Measurements from ENCODE around the gene STK11. TPM values are rescaled to one million over a fixed set of nuclear protein-coding genes. Genes with fewer than 3 reads are reported as not detected.

Gene STK11
- total RNA-seq, 2 donors from 2014 or later, result 60.2 to 70.0 TPM

GRCh38 chr19:1238369-1239303 is 33.1 kb downstream of the STK11 start:
- ATAC-seq (ENCODE audit: insufficient number of reproducible peaks, low FRiP score, low read depth) (no peak), DNase-seq (ENCODE audit: low spot score) (no peak)
- peak overlapping the region; percentile 41 to 78 for H3K27ac ChIP-seq
- TF ChIP-seq, protein P1, sequence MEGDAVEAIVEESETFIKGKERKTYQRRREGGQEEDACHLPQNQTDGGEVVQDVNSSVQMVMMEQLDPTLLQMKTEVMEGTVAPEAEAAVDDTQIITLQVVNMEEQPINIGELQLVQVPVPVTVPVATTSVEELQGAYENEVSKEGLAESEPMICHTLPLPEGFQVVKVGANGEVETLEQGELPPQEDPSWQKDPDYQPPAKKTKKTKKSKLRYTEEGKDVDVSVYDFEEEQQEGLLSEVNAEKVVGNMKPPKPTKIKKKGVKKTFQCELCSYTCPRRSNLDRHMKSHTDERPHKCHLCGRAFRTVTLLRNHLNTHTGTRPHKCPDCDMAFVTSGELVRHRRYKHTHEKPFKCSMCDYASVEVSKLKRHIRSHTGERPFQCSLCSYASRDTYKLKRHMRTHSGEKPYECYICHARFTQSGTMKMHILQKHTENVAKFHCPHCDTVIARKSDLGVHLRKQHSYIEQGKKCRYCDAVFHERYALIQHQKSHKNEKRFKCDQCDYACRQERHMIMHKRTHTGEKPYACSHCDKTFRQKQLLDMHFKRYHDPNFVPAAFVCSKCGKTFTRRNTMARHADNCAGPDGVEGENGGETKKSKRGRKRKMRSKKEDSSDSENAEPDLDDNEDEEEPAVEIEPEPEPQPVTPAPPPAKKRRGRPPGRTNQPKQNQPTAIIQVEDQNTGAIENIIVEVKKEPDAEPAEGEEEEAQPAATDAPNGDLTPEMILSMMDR (IDR thresholded peaks at IDR 0.05), result no peak
- H3K9me3 ChIP-seq, result no peaks in the 10 kb centered on the region
- no peaks in the 10 kb centered on the region for H3K36me3 ChIP-seq
- peak overlapping the region; percentile 65 for H3K4me3 ChIP-seq
- no peaks in the 10 kb centered on the region for H3K27me3 ChIP-seq (replicated peaks; ENCODE audit: insufficient read depth)
- peaks cover 35 to 54% of the 10 kb centered on the region in 2 donors for H3K4me1 ChIP-seq (ENCODE audit: control insufficient read depth in 1 of 2, low read depth in 2 of 2)

GRCh38 chr19:1239420-1239795 is 33.8 kb downstream of the STK11 start:
- Histone ChIP-seq H3K9me3 (no peaks in the 10 kb centered on the region), H3K4me3 (no peak overlapping the region), H3K36me3 (no peaks in the 10 kb centered on the region), H3K27me3 (replicated peaks; ENCODE audit: insufficient read depth) (no peaks in the 10 kb centered on the region), H3K27ac (peak overlapping the region; percentile 78 to 89), H3K4me1 (ENCODE audit: control insufficient read depth in 1 of 2, low read depth in 2 of 2) (peaks cover 40 to 62% of the 10 kb centered on the region in 2 donors)
- TF ChIP-seq, protein P1 (IDR thresholded peaks at IDR 0.05), result no peak
- DNase-seq (ENCODE audit: low spot score) (no peak), ATAC-seq (ENCODE audit: insufficient number of reproducible peaks, low FRiP score, low read depth) (no peak)

DNA sequence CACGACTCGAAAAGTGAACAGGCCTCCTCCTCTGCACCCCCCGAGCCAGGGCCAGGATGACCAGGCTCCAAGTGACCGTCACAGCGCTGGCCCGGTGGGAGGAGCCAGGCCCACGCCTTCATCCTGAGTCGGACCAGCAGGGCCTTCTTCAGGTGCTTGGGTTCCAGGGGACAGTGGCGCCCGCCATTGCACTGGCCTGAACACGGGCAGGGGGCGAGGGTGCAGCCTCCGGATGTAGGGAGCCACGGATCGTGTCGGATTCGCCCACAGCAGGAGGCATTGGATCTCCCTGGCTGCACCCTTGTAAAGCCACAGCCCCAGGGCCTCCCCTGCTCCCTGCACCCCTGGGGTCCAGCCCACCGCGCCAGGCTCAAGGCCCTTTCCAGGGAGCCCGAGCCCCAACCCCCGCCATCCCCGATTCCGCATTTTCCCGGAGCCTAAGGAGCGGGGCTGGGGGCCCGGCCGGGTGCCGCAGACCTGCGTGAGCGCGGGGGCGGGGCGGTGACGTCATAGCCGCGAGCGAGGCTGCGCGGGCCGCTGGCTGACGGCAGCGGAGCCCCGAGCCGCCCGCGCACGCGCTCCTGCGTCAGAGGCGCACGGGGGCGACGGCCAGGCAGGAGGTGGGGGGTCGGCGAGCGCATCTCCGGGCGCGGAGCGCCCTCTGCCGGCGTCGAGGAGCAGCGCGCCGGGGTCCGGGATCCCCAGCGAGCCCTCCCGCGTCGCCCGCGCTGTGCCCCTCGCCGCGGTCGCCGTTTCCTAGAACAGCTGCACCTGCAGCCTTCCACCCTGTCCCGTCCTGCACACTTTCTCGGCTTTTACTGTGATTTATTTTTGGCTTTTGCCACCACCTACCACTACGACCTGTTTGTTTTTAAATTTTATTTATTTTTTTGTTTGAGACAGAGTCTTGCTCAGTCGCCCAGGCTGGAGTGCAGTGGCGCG is 34.5 kb downstream of the STK11 start:
- Histone ChIP-seq H3K27ac (peak overlapping the region; percentile 78 to 89), H3K4me3 (peak overlapping the region; percentile 94), H3K4me1 (ENCODE audit: control insufficient read depth in 1 of 2, low read depth in 2 of 2) (peaks cover 45 to 69% of the 10 kb centered on the region in 2 donors), H3K36me3 (no peaks in the 10 kb centered on the region), H3K27me3 (replicated peaks; ENCODE audit: insufficient read depth) (no peaks in the 10 kb centered on the region), H3K9me3 (no peaks in the 10 kb centered on the region)
- ATAC-seq (ENCODE audit: insufficient number of reproducible peaks, low FRiP score, low read depth) (peak; percentile 16), DNase-seq (ENCODE audit: low spot score) (no peak)
- TF ChIP-seq, protein P1 (IDR thresholded peaks at IDR 0.05), result peak; percentile 93

- H3K4me3 ChIP-seq, result peak overlapping the region; percentile 94
- no peak for ATAC-seq (ENCODE audit: insufficient number of reproducible peaks, low FRiP score, low read depth)
- TF ChIP-seq, protein P1 (IDR thresholded peaks at IDR 0.05), result no peak
- H3K9me3 ChIP-seq, result no peaks in the 10 kb centered on the region
- no peak for DNase-seq (ENCODE audit: low spot score)
- no peaks in the 10 kb centered on the region for H3K27me3 ChIP-seq (replicated peaks; ENCODE audit: insufficient read depth)
- no peaks in the 10 kb centered on the region for H3K36me3 ChIP-seq
- peaks cover 52 to 77% of the 10 kb centered on the region in 2 donors for H3K4me1 ChIP-seq (ENCODE audit: control insufficient read depth in 1 of 2, low read depth in 2 of 2)
- H3K27ac ChIP-seq, result peak overlapping the region; percentile 84 to 88
These were observed 35.3 kb downstream of the STK11 start for GRCh38 chr19:1240925-1241324.
